Astrocyte (in vitro differentiated cells and primary cell): ENCODE data around the gene ZNF33A. TPM values are rescaled to one million over a fixed set of nuclear protein-coding genes. Genes with fewer than 3 reads are reported as not detected.

Experiments
- DNase-seq: peaks from one replicate; pipeline ENCODE4 v3.0.0-alpha.2; 2010; ENCODE audit warnings: low read depth
- FAIRE-seq: peaks from 2 replicates; lab custom pipeline; 2011; peaks lifted over from hg19 to GRCh38; lab: Jason Lieb, UNC
- H2AFZ ChIP-seq: 2 replicates; pipeline ENCODE4 v1.6.0; 2012; ENCODE audit warnings: low read depth, low read length, inconsistent platforms
- H3K27ac ChIP-seq: 2 replicates; pipeline ENCODE4 v1.5.1; 2011; ENCODE audit warnings: low read depth, low read length, inconsistent platforms
- H3K27me3 ChIP-seq: 2 replicates; pipeline ENCODE4 v1.6.0; 2011; ENCODE audit warnings: low read length, inconsistent platforms; ENCODE audit not compliant: insufficient read depth
- H3K36me3 ChIP-seq: 2 replicates; pipeline ENCODE4 v1.5.1; 2011; ENCODE audit warnings: low read length, inconsistent platforms; ENCODE audit not compliant: insufficient read depth
- H3K4me1 ChIP-seq: 2 replicates; pipeline ENCODE4 v1.5.1; 2011; ENCODE audit warnings: low read length, inconsistent platforms; ENCODE audit not compliant: insufficient read depth
- H3K4me2 ChIP-seq: 2 replicates; pipeline ENCODE4 v1.6.0; 2012; ENCODE audit warnings: low read length, inconsistent platforms
- H3K4me3 ChIP-seq: 2 replicates; pipeline ENCODE4 v1.5.1; 2011; ENCODE audit warnings: low read depth, mild to moderate bottlenecking, low read length, inconsistent platforms; ENCODE audit not compliant: insufficient read depth
- H3K79me2 ChIP-seq: 2 replicates; pipeline ENCODE4 v1.6.0; 2012; ENCODE audit warnings: mild to moderate bottlenecking, low read length, inconsistent platforms; ENCODE audit not compliant: insufficient read depth
- H3K9ac ChIP-seq: 2 replicates; pipeline ENCODE4 v1.6.0; 2012; ENCODE audit warnings: mild to moderate bottlenecking, low read length, inconsistent platforms
- H3K9me3 ChIP-seq: 2 replicates; pipeline ENCODE4 v1.5.1; 2012; ENCODE audit warnings: low read depth, mild to moderate bottlenecking, low read length, inconsistent platforms; ENCODE audit not compliant: insufficient read depth
- H4K20me1 ChIP-seq: 2 replicates; pipeline ENCODE4 v1.6.0; 2012; ENCODE audit warnings: low read length, inconsistent platforms; ENCODE audit not compliant: insufficient read depth
- H3K27ac Mint-ChIP-seq: one replicate; pipeline ENCODE4 v1.8.0; 2021; ENCODE audit warnings: mild to moderate bottlenecking, mixed read lengths; ENCODE audit not compliant: unreplicated experiment
- H3K27me3 Mint-ChIP-seq: one replicate; pipeline ENCODE4 v1.8.0; 2021; ENCODE audit warnings: low read depth, mixed read lengths; ENCODE audit not compliant: unreplicated experiment
- H3K36me3 Mint-ChIP-seq: one replicate; pipeline ENCODE4 v1.8.0; 2021; ENCODE audit warnings: low read depth, mixed read lengths; ENCODE audit not compliant: unreplicated experiment
- H3K4me1 Mint-ChIP-seq: one replicate; pipeline ENCODE4 v1.8.0; 2021; ENCODE audit warnings: low read depth, mixed read lengths; ENCODE audit not compliant: unreplicated experiment
- H3K4me3 Mint-ChIP-seq: one replicate; pipeline ENCODE4 v1.8.0; 2021; ENCODE audit warnings: mild to moderate bottlenecking, moderate library complexity, mixed read lengths; ENCODE audit not compliant: unreplicated experiment
- H3K9me3 Mint-ChIP-seq: one replicate; pipeline ENCODE4 v1.8.0; 2021; ENCODE audit warnings: mild to moderate bottlenecking, mixed read lengths; ENCODE audit not compliant: unreplicated experiment
- EZH2 ChIP-seq: IDR thresholded peaks from 2 replicates; pipeline ENCODE4 v1.6.1; 2012; ENCODE audit warnings: mild to moderate bottlenecking, low read length, inconsistent platforms; ENCODE audit not compliant: insufficient read depth
- total RNA-seq: library from RNA; stranded (reverse); gene quantifications from 2 replicates; pipeline ENCODE4 v1.2.1, GENCODE V29; 2021
- TF ChIP-seq, protein P1 (sequence below): IDR thresholded peaks from 2 replicates; pipeline ENCODE4 v1.5.1; 2011; ENCODE audit warnings: low read depth, mild to moderate bottlenecking, inconsistent platforms, low read length, moderate library complexity; ENCODE audit not compliant: insufficient read depth

ZNF33A gene
- total RNA-seq, 1 donor from 2014 or later, result 11.6 TPM

GRCh38 chr10:38045129-38045528 lies 34.7 kb downstream of the ZNF33A start:
- Mint-ChIP-seq H3K36me3 (peaks cover 12% of the 10 kb centered on the region), H3K27ac (no peak overlapping the region), H3K4me3 (no peak overlapping the region), H3K4me1 (peaks cover 3% of the 10 kb centered on the region), H3K27me3 (no peaks in the 10 kb centered on the region), H3K9me3 (no peaks in the 10 kb centered on the region)
- H2AFZ ChIP-seq, result no peak overlapping the region
- DNase-seq, result no peak
- no peak overlapping the region for H3K27ac ChIP-seq
- no peak for TF ChIP-seq EZH2
- TF ChIP-seq, protein P1, sequence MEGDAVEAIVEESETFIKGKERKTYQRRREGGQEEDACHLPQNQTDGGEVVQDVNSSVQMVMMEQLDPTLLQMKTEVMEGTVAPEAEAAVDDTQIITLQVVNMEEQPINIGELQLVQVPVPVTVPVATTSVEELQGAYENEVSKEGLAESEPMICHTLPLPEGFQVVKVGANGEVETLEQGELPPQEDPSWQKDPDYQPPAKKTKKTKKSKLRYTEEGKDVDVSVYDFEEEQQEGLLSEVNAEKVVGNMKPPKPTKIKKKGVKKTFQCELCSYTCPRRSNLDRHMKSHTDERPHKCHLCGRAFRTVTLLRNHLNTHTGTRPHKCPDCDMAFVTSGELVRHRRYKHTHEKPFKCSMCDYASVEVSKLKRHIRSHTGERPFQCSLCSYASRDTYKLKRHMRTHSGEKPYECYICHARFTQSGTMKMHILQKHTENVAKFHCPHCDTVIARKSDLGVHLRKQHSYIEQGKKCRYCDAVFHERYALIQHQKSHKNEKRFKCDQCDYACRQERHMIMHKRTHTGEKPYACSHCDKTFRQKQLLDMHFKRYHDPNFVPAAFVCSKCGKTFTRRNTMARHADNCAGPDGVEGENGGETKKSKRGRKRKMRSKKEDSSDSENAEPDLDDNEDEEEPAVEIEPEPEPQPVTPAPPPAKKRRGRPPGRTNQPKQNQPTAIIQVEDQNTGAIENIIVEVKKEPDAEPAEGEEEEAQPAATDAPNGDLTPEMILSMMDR, result no peak
- H3K9ac ChIP-seq, result no peak overlapping the region
- H3K27me3 ChIP-seq, result no peaks in the 10 kb centered on the region
- no peaks in the 10 kb centered on the region for H3K4me1 ChIP-seq
- no peak overlapping the region for H3K4me2 ChIP-seq
- H3K79me2 ChIP-seq, result no peaks in the 10 kb centered on the region
- H3K9me3 ChIP-seq, result peaks cover 2% of the 10 kb centered on the region
- H3K36me3 ChIP-seq, result no peaks in the 10 kb centered on the region
- no peak for FAIRE-seq
- no peak overlapping the region for H3K4me3 ChIP-seq
- no peaks in the 10 kb centered on the region for H4K20me1 ChIP-seq

GRCh38 chr10:38047666-38048065 lies 37.2 kb downstream of the ZNF33A start:
- no peaks in the 10 kb centered on the region for H3K27me3 ChIP-seq
- TF ChIP-seq EZH2, result no peak
- TF ChIP-seq, protein P1, result no peak
- FAIRE-seq (no peak), DNase-seq (no peak)
- Mint-ChIP-seq H3K4me1 (peaks cover 3% of the 10 kb centered on the region), H3K27me3 (no peaks in the 10 kb centered on the region), H3K36me3 (peaks cover 14% of the 10 kb centered on the region), H3K9me3 (no peaks in the 10 kb centered on the region), H3K27ac (no peak overlapping the region), H3K4me3 (no peak overlapping the region)
- H3K9ac ChIP-seq, result no peak overlapping the region
- H3K79me2 ChIP-seq, result no peaks in the 10 kb centered on the region
- no peak overlapping the region for H3K27ac ChIP-seq
- H2AFZ ChIP-seq, result no peak overlapping the region
- no peaks in the 10 kb centered on the region for H3K36me3 ChIP-seq
- H3K4me3 ChIP-seq, result no peak overlapping the region
- H3K4me2 ChIP-seq, result no peak overlapping the region
- H3K9me3 ChIP-seq, result peaks cover 5% of the 10 kb centered on the region
- no peaks in the 10 kb centered on the region for H4K20me1 ChIP-seq
- no peaks in the 10 kb centered on the region for H3K4me1 ChIP-seq

DNA sequence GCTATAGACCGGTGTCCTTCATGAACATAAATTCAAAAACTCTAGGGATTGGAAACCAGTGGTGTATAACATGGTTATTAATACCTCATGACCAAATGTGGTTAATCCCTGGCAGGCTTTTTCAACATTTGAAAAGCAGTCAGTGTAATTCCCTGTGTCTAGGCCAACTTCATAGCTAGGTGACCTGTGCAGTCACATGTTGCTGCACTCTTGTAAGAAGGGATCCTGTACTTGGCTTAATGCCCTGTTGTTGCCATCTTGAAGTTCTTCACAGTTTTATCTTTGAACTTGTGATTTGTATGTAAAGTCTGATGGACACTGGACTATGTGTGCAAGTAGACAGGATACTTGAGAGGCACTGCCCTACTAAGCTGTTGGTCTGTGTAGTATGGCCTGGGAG lies 39.7 kb downstream of the ZNF33A start:
- no peak for DNase-seq
- Histone ChIP-seq H3K27me3 (no peaks in the 10 kb centered on the region), H3K4me1 (no peaks in the 10 kb centered on the region), H3K4me2 (no peak overlapping the region), H2AFZ (no peak overlapping the region), H3K27ac (no peak overlapping the region), H4K20me1 (no peaks in the 10 kb centered on the region), H3K9ac (no peak overlapping the region), H3K36me3 (no peaks in the 10 kb centered on the region), H3K9me3 (peaks cover 10% of the 10 kb centered on the region), H3K79me2 (no peaks in the 10 kb centered on the region), H3K4me3 (no peak overlapping the region)
- H3K9me3 Mint-ChIP-seq, result peaks cover 14% of the 10 kb centered on the region
- peaks cover 7% of the 10 kb centered on the region for H3K4me1 Mint-ChIP-seq
- H3K4me3 Mint-ChIP-seq, result no peak overlapping the region
- peaks cover 22% of the 10 kb centered on the region for H3K36me3 Mint-ChIP-seq
- TF ChIP-seq EZH2, result no peak
- TF ChIP-seq, protein P1, result no peak
- no peak for FAIRE-seq
- no peaks in the 10 kb centered on the region for H3K27me3 Mint-ChIP-seq
- no peak overlapping the region for H3K27ac Mint-ChIP-seq
